Breast epithelium (tissue), 4 donors: ENCODE measurements around the gene SPRY2. TPM values are rescaled to one million over a fixed set of nuclear protein-coding genes. Genes with fewer than 3 reads are reported as not detected.

Experiments used
- DNase-seq, 2 donors: peaks; one replicate each; pipeline ENCODE4 v3.0.0-alpha.2; 2019; ENCODE audit warnings: low spot score in 2 of 2
- H3K27ac ChIP-seq, 2 donors: fragments of 200-600 bp; sonication (generic) in 1 of 2; one replicate each; pipeline ENCODE4 v1.5.1; 2016 to 2019; ENCODE audit warnings: mild to moderate bottlenecking in 1 of 2
- H3K27me3 ChIP-seq, 2 donors: fragments of 200-600 bp; sonication (generic) in 1 of 2; one replicate each; pipeline versions ENCODE4 v1.5.1 to v1.6.0; 2017 to 2019; ENCODE audit warnings: control low read depth in 1 of 2, mild to moderate bottlenecking in 1 of 2
- H3K36me3 ChIP-seq: fragments of 200-600 bp; one replicate; pipeline ENCODE4 v1.5.1; 2019
- H3K4me1 ChIP-seq, 2 donors: fragments of 200-600 bp; sonication (generic); one replicate each; pipeline ENCODE4 v1.5.1; 2016 to 2019; ENCODE audit warnings: control low read depth in 1 of 2
- H3K4me3 ChIP-seq, 3 donors: fragments of 200-600 bp; sonication (generic); 1 replicate in 2 of 3; 2 replicates in 1 of 3; pipeline ENCODE4 v1.5.1; 2016 to 2019; ENCODE audit warnings: mild to moderate bottlenecking in 3 of 3, moderate library complexity in 2 of 3
- H3K9me3 ChIP-seq, 2 donors: fragments of 200-600 bp; sonication (generic) in 1 of 2; one replicate each; pipeline ENCODE4 v1.5.1; 2016 to 2019; ENCODE audit warnings: control low read depth in 1 of 2
- POLR2A ChIP-seq: fragments of 450-650 bp; IDR thresholded peaks from one replicate; pipeline ENCODE4 v1.6.1; 2016; ENCODE audit warnings: antibody characterized with exemption, mild to moderate bottlenecking, moderate library complexity
- POLR2AphosphoS5 ChIP-seq, 3 donors: sonication (generic); formaldehyde crosslinking; IDR thresholded peaks; one replicate each; pipeline ENCODE4 v1.6.1; 2017; ENCODE audit warnings: antibody characterized with exemption in 3 of 3
- intact Hi-C: fragments of 100-400 bp; cut with DNase I; formaldehyde crosslinking; loops from one replicate; pipeline ENCODE4 v1.15.1; 2023; ENCODE audit warnings: low total_unique reads
- total RNA-seq, 3 donors: library from RNA; depleted of rRNA; stranded (reverse); fragments of >200 nt; gene quantifications; one replicate each; pipeline ENCODE4 v1.1.0, GENCODE V29; 2016
- TF ChIP-seq, protein P1 (sequence below), 3 donors: fragments of 450-650 bp; IDR thresholded peaks; one replicate each; pipeline ENCODE4 v1.5.1; 2016 to 2017; ENCODE audit warnings: antibody characterized with exemption in 3 of 3, mild to moderate bottlenecking in 3 of 3, moderate library complexity in 3 of 3

The SPRY2 gene
- total RNA-seq, 3 donors from 2014 or later = 52.1 to 76.0 (median 71.0) TPM

DNA sequence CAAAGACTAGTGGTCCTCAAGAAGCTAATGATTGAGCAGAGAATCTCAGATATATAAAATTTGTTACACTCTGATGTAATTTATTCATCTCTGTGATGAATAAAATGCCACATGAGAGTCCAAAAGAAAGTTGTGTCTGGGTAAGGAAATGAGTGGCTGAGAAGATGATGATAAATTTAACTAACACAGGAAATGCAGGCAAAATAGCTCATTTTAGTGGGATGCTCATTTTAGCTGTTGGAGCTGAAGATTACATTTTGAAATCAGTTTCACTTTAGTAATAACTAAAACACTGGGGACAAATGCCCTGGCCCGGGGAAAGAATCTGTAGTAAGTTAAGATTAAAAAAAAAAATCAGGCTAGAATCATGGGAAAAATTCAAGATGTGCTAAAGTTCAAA lies 35.2 kb downstream of the SPRY2 start:
- peak overlapping the region in 1 of 3 donors; percentile 37 for H3K4me3 ChIP-seq
- no peaks in the 10 kb centered on the region for H3K36me3 ChIP-seq
- H3K9me3 ChIP-seq = no peaks in the 10 kb centered on the region
- intact Hi-C loops = no loop called here
- H3K27ac ChIP-seq = peak overlapping the region in 1 of 2 donors; percentile 33
- H3K4me1 ChIP-seq = no peaks in the 10 kb centered on the region
- TF ChIP-seq POLR2A (no peak), POLR2AphosphoS5 (IDR thresholded peaks at IDR 0.05) (no peak)
- DNase-seq = no peak
- no peaks in the 10 kb centered on the region for H3K27me3 ChIP-seq

DNA sequence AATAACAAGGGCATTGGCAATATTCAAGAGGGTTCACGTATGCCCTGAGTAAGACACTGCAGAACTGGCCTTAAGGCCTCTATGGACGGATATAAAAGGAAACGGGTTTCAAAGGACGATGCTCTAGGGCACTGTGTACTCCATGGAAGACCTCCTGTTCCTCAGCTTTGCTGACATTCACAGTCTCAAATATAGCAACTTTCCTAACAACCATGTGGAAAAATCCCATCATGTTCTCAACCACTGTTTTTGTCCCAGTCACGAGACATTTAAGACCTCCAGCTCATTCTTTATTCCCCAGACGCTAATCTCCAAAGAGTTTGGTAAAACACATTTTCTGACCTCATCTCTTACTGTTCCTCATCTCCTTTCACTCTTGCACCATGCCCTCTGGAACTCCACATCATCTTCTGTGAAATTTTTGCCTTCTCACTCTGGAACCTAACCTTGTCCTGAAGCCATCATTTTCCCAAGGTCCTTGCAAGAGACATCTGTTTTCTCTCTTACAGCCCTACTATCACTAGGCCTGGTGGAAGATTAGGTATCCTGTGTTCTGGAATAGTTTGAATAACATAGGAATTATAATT lies 37.6 kb downstream of the SPRY2 start:
- TF ChIP-seq POLR2A (no peak), POLR2AphosphoS5 (IDR thresholded peaks at IDR 0.05) (no peak)
- TF ChIP-seq, protein P1, sequence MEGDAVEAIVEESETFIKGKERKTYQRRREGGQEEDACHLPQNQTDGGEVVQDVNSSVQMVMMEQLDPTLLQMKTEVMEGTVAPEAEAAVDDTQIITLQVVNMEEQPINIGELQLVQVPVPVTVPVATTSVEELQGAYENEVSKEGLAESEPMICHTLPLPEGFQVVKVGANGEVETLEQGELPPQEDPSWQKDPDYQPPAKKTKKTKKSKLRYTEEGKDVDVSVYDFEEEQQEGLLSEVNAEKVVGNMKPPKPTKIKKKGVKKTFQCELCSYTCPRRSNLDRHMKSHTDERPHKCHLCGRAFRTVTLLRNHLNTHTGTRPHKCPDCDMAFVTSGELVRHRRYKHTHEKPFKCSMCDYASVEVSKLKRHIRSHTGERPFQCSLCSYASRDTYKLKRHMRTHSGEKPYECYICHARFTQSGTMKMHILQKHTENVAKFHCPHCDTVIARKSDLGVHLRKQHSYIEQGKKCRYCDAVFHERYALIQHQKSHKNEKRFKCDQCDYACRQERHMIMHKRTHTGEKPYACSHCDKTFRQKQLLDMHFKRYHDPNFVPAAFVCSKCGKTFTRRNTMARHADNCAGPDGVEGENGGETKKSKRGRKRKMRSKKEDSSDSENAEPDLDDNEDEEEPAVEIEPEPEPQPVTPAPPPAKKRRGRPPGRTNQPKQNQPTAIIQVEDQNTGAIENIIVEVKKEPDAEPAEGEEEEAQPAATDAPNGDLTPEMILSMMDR (IDR thresholded peaks at IDR 0.05) = no peak
- Histone ChIP-seq H3K36me3 (no peaks in the 10 kb centered on the region), H3K4me1 (no peaks in the 10 kb centered on the region), H3K27me3 (no peaks in the 10 kb centered on the region), H3K9me3 (no peaks in the 10 kb centered on the region), H3K27ac (peak overlapping the region in 1 of 2 donors; percentile 16), H3K4me3 (no peak overlapping the region)
- no peak for DNase-seq
- intact Hi-C loops = loop anchor here (5.0 kb wide), 1 partner anchor 701 kb away; no protein-coding TSS in a partner anchor

DNA sequence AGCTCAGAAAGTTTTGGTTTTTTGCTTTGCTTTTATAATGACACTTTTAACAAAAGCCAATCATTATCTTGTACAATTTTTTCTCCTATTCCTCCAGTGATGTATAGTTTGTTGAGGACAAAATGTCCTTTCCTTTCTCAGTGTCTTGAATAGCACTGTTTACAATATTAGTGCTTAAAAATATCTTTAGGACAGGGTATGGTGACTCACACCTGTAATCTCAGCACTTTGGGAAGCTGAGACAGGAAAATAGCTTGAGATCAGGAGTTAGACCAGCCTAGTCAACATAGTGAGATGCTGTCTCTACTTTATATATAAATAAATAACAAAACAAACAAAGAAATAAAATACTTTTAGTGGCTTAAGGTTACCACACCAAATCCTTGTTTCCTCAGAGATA lies 41.9 kb downstream of the SPRY2 start:
- H3K27me3 ChIP-seq = no peaks in the 10 kb centered on the region
- intact Hi-C loops = no loop called here
- no peak for TF ChIP-seq POLR2AphosphoS5 (IDR thresholded peaks at IDR 0.05)
- no peak for TF ChIP-seq POLR2A
- TF ChIP-seq, protein P1 (IDR thresholded peaks at IDR 0.05) = no peak
- no peak for DNase-seq
- no peaks in the 10 kb centered on the region for H3K36me3 ChIP-seq
- no peak overlapping the region for H3K4me3 ChIP-seq
- H3K9me3 ChIP-seq = no peaks in the 10 kb centered on the region
- no peaks in the 10 kb centered on the region for H3K4me1 ChIP-seq
- H3K27ac ChIP-seq = no peak overlapping the region

DNA sequence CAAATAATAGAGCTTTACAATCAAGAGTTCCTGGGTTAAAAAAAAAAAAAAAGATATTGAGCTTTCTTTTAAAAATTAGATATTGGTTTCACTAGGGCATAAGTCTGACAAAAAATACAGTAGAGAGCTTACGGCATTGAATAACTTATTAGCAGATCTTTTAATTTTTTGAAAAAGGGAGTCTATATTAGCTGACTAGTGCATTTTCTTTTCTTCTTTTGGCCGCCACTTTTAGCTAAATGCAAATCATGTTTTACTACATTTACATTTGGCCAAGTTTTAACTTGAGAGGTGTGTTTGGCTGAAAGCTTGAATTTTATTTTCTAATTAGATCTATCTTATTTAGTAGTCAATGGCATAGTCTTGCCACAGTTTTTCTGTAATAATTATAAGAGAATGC lies 43.4 kb downstream of the SPRY2 start:
- H3K36me3 ChIP-seq = no peaks in the 10 kb centered on the region
- no peak overlapping the region for H3K4me3 ChIP-seq
- no peaks in the 10 kb centered on the region for H3K4me1 ChIP-seq
- no peak for TF ChIP-seq POLR2A
- no peak for TF ChIP-seq POLR2AphosphoS5 (IDR thresholded peaks at IDR 0.05)
- TF ChIP-seq, protein P1 (IDR thresholded peaks at IDR 0.05) = no peak
- no peaks in the 10 kb centered on the region for H3K9me3 ChIP-seq
- intact Hi-C loops = no loop called here
- DNase-seq = no peak
- H3K27ac ChIP-seq = no peak overlapping the region
- no peaks in the 10 kb centered on the region for H3K27me3 ChIP-seq

DNA sequence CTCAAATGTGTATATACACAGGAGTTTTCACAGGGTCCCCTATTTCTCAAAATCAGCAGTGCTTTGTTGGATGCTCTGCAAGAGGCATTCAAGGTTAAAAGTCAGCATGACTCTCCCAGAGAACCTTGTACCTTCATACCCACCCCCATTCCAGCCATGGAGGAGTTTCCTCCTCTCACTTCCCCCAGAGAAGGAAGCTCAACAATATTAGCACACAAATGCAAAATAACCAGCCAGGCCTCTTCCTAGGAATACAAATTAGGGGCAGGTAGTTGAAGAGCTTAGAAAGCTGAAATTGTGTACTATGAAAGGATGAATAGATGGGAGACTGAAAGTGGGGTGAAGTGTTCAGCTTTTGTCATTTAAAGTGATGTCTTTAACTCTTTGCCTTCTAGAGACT lies 43.8 kb downstream of the SPRY2 start:
- Histone ChIP-seq H3K9me3 (no peaks in the 10 kb centered on the region), H3K4me1 (no peaks in the 10 kb centered on the region), H3K4me3 (no peak overlapping the region), H3K36me3 (no peaks in the 10 kb centered on the region), H3K27ac (no peak overlapping the region), H3K27me3 (no peaks in the 10 kb centered on the region)
- intact Hi-C loops = no loop called here
- TF ChIP-seq, protein P1 (IDR thresholded peaks at IDR 0.05) = no peak
- no peak for TF ChIP-seq POLR2A
- no peak for TF ChIP-seq POLR2AphosphoS5 (IDR thresholded peaks at IDR 0.05)
- DNase-seq = no peak
